Smooth muscle cell of trachea (primary cell): ENCODE results near the gene ACTN1. TPM values are rescaled to one million over a fixed set of nuclear protein-coding genes. Genes with fewer than 3 reads are reported as not detected.

ENCODE experiments used
- total RNA-seq: library from RNA; depleted of rRNA; stranded (reverse); fragments of >200 nt; gene quantifications from 2 replicates; pipeline ENCODE4 v1.2.1, GENCODE V29; 2014

The ACTN1 gene
- total RNA-seq: 225 and 373 TPM in 2 replicates

DNA sequence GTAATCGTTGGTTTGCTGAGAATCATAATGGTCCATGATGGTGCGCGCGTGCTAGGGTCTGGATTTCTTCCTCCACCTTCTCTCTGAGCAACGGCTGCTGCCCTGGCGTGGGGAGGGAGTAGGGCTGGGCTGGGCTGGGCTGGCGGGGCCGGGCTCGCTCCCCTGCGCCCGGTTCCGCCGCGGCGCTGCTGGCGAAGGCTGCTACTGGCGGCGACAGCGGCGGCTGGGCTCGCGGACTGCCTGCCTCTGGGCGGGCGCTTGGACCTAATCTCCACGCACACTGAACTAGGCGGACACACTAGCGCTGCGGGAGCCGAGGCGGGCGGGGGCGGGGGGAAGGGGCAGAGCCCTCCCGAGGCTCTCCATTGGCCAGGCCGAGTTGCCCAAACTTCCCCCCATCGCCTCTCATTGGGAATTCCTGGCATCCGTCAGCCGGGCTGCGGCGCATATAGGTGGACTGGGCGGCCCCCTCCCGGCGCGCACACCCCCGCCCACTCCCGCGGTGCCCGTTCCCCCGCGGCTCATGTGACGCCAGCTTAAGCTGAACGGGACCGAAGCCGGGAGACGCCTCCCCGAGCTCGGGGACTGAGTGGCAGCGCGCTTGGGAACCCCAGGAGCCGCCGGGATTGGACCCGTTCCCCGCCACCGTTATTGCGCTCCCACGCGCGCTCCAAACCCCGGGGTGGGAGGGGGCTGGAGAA is at the start of gene ACTN1:
Gene ACTN1, minus strand, starts transcription at position 282 of the 701 bp plus-strand sequence. Its CDS starts 246 bp downstream, at position 36.

Other genes with a start within 250 kb of the ACTN1 start
- gene ZFP36L1, start 186.2 kb downstream of the ACTN1 start, total RNA-seq: 104 and 137 TPM in 2 replicates
- 18.0 and 20.8 TPM in 2 replicates for gene DCAF5, start 173.8 kb upstream of the ACTN1 start, total RNA-seq
- gene EXD2, start 212.2 kb upstream of the ACTN1 start, total RNA-seq: 17.2 and 23.6 TPM in 2 replicates